C4-2B (cell line): ENCODE results near the gene YPEL1.
"Not testable (repeated sequence)": the region's sequence is repeated elsewhere in the genome, so short reads cannot be mapped to it uniquely, and the experiment has no call there.

Experiments used
- CTCF ChIP-seq: fragments of 450-650 bp; conservative IDR thresholded peaks from 2 replicates; pipeline ENCODE4 v1.5.1; 2017; ENCODE audit warnings: mild to moderate bottlenecking
- ZFX ChIP-seq: fragments of 450-650 bp; IDR thresholded peaks from 2 replicates; pipeline ENCODE4 v1.6.1; 2017

- not testable (repeated sequence) for TF ChIP-seq CTCF, ZFX
Observed at GRCh38 chr22:21716395-21717122, 19.0 kb downstream of the YPEL1 start.
